Activated naive CD8-positive, alpha-beta T cell treated with anti-CD3 and anti-CD28 coated beads, Interleukin-2, amount 50 U/mL, for 24 hours (primary cell): ENCODE results near the gene TCP11L2.

ENCODE experiments used
- ATAC-seq: fragments of 150-1000 bp; cut with Tn5 transposase; one replicate; pipeline ENCODE4 v1.10.0; 2021
- DNase-seq: peaks from one replicate; pipeline ENCODE4 v3.0.0; 2021
- H3K27ac Mint-ChIP-seq: one replicate; pipeline ENCODE4 v1.8.0; 2021; ENCODE audit warnings: mild to moderate bottlenecking, mixed read lengths
- H3K27me3 Mint-ChIP-seq: one replicate; pipeline ENCODE4 v1.8.0; 2021; ENCODE audit warnings: mixed read lengths
- H3K36me3 Mint-ChIP-seq: one replicate; pipeline ENCODE4 v1.8.0; 2021; ENCODE audit warnings: low read depth, mixed read lengths
- H3K4me1 Mint-ChIP-seq: one replicate; pipeline ENCODE4 v1.8.0; 2021; ENCODE audit warnings: mixed read lengths
- H3K4me3 Mint-ChIP-seq: one replicate; pipeline ENCODE4 v1.8.0; 2021; ENCODE audit warnings: mild to moderate bottlenecking, moderate library complexity, mixed read lengths
- H3K9me3 Mint-ChIP-seq: one replicate; pipeline ENCODE4 v1.8.0; 2021; ENCODE audit warnings: mixed read lengths

Gene TCP11L2

GRCh38 chr12:106290666-106291065 is 11.9 kb upstream of the TCP11L2 start:
- Mint-ChIP-seq H3K9me3 (no peaks in the 10 kb centered on the region), H3K27ac (no peak overlapping the region), H3K27me3 (no peaks in the 10 kb centered on the region), H3K4me3 (no peak overlapping the region), H3K4me1 (peaks cover 28% of the 10 kb centered on the region), H3K36me3 (peaks cover 3% of the 10 kb centered on the region)
- no peak for DNase-seq
- ATAC-seq, result no peak

- no peaks in the 10 kb centered on the region for H3K27me3 Mint-ChIP-seq
- peaks cover 3% of the 10 kb centered on the region for H3K36me3 Mint-ChIP-seq
- no peak for ATAC-seq
- no peaks in the 10 kb centered on the region for H3K9me3 Mint-ChIP-seq
- DNase-seq, result no peak
- no peak overlapping the region for H3K4me3 Mint-ChIP-seq
- H3K27ac Mint-ChIP-seq, result no peak overlapping the region
- H3K4me1 Mint-ChIP-seq, result peaks cover 21% of the 10 kb centered on the region
Observed at GRCh38 chr12:106291342-106291741, 11.2 kb upstream of the TCP11L2 start.

GRCh38 chr12:106292339-106292738 is 10.2 kb upstream of the TCP11L2 start:
- H3K4me3 Mint-ChIP-seq, result no peak overlapping the region
- H3K36me3 Mint-ChIP-seq, result peaks cover 3% of the 10 kb centered on the region
- H3K9me3 Mint-ChIP-seq, result no peaks in the 10 kb centered on the region
- DNase-seq (no peak), ATAC-seq (no peak)
- no peak overlapping the region for H3K27ac Mint-ChIP-seq
- no peaks in the 10 kb centered on the region for H3K27me3 Mint-ChIP-seq
- peaks cover 22% of the 10 kb centered on the region for H3K4me1 Mint-ChIP-seq

- H3K4me3 Mint-ChIP-seq, result no peak overlapping the region
- no peaks in the 10 kb centered on the region for H3K36me3 Mint-ChIP-seq
- no peaks in the 10 kb centered on the region for H3K27me3 Mint-ChIP-seq
- peaks cover 15% of the 10 kb centered on the region for H3K4me1 Mint-ChIP-seq
- no peak overlapping the region for H3K27ac Mint-ChIP-seq
- no peaks in the 10 kb centered on the region for H3K9me3 Mint-ChIP-seq
- DNase-seq, result no peak
- ATAC-seq, result no peak
Observed at GRCh38 chr12:106296179-106296877, 6.2 kb upstream of the TCP11L2 start.

- Mint-ChIP-seq H3K27ac (no peak overlapping the region), H3K4me3 (no peak overlapping the region), H3K9me3 (no peaks in the 10 kb centered on the region), H3K27me3 (no peaks in the 10 kb centered on the region), H3K4me1 (peaks cover 22% of the 10 kb centered on the region), H3K36me3 (no peaks in the 10 kb centered on the region)
- DNase-seq, result no peak
- no peak for ATAC-seq
Observed at GRCh38 chr12:106297075-106297474, 5.5 kb upstream of the TCP11L2 start.

GRCh38 chr12:106297681-106298080 is 4.9 kb upstream of the TCP11L2 start:
- DNase-seq, result no peak
- ATAC-seq, result no peak
- H3K4me3 Mint-ChIP-seq, result no peak overlapping the region
- H3K27me3 Mint-ChIP-seq, result no peaks in the 10 kb centered on the region
- H3K27ac Mint-ChIP-seq, result no peak overlapping the region
- no peaks in the 10 kb centered on the region for H3K36me3 Mint-ChIP-seq
- H3K9me3 Mint-ChIP-seq, result no peaks in the 10 kb centered on the region
- peaks cover 24% of the 10 kb centered on the region for H3K4me1 Mint-ChIP-seq

- Mint-ChIP-seq H3K9me3 (no peaks in the 10 kb centered on the region), H3K27ac (no peak overlapping the region), H3K36me3 (no peaks in the 10 kb centered on the region), H3K27me3 (no peaks in the 10 kb centered on the region), H3K4me3 (no peak overlapping the region), H3K4me1 (peaks cover 33% of the 10 kb centered on the region)
- DNase-seq, result no peak
- ATAC-seq, result no peak
Observed at GRCh38 chr12:106299202-106299774, 3.2 kb upstream of the TCP11L2 start.

GRCh38 chr12:106300761-106301160 is 1.8 kb upstream of the TCP11L2 start:
- H3K4me1 Mint-ChIP-seq, result peaks cover 48% of the 10 kb centered on the region
- no peaks in the 10 kb centered on the region for H3K27me3 Mint-ChIP-seq
- no peak for ATAC-seq
- no peak for DNase-seq
- H3K27ac Mint-ChIP-seq, result no peak overlapping the region
- H3K36me3 Mint-ChIP-seq, result no peaks in the 10 kb centered on the region
- no peak overlapping the region for H3K4me3 Mint-ChIP-seq
- no peaks in the 10 kb centered on the region for H3K9me3 Mint-ChIP-seq

GRCh38 chr12:106301241-106301610 is 1.3 kb upstream of the TCP11L2 start:
- Mint-ChIP-seq H3K4me3 (peak overlapping the region; percentile 86), H3K27ac (peak overlapping the region; percentile 85), H3K9me3 (no peaks in the 10 kb centered on the region), H3K27me3 (no peaks in the 10 kb centered on the region), H3K36me3 (no peaks in the 10 kb centered on the region), H3K4me1 (peaks cover 53% of the 10 kb centered on the region)
- no peak for DNase-seq
- ATAC-seq, result no peak

- H3K27ac Mint-ChIP-seq, result peak overlapping the region; percentile 85
- DNase-seq (peak; percentile 49), ATAC-seq (peak; percentile 42)
- H3K4me1 Mint-ChIP-seq, result peaks cover 57% of the 10 kb centered on the region
- H3K4me3 Mint-ChIP-seq, result peak overlapping the region; percentile 86
- H3K27me3 Mint-ChIP-seq, result no peaks in the 10 kb centered on the region
- H3K36me3 Mint-ChIP-seq, result no peaks in the 10 kb centered on the region
- H3K9me3 Mint-ChIP-seq, result no peaks in the 10 kb centered on the region
Observed at GRCh38 chr12:106301611-106302321, 767 bp upstream of the TCP11L2 start.

- Mint-ChIP-seq H3K4me3 (peak overlapping the region; percentile 86), H3K4me1 (peaks cover 63% of the 10 kb centered on the region), H3K9me3 (no peaks in the 10 kb centered on the region), H3K27ac (peak overlapping the region; percentile 82), H3K36me3 (no peaks in the 10 kb centered on the region), H3K27me3 (no peaks in the 10 kb centered on the region)
- ATAC-seq (peak; percentile 50), DNase-seq (peak; percentile 78)
Observed at GRCh38 chr12:106303202-106303820, 778 bp downstream of the TCP11L2 start.

GRCh38 chr12:106304001-106304421 is 1.5 kb downstream of the TCP11L2 start:
- Mint-ChIP-seq H3K9me3 (no peaks in the 10 kb centered on the region), H3K36me3 (no peaks in the 10 kb centered on the region), H3K27me3 (no peaks in the 10 kb centered on the region), H3K4me1 (peaks cover 70% of the 10 kb centered on the region), H3K4me3 (peak overlapping the region; percentile 86), H3K27ac (peak overlapping the region; percentile 82)
- DNase-seq (no peak), ATAC-seq (no peak)

GRCh38 chr12:106304797-106305196 is 2.3 kb downstream of the TCP11L2 start:
- no peak overlapping the region for H3K4me3 Mint-ChIP-seq
- H3K4me1 Mint-ChIP-seq, result peaks cover 76% of the 10 kb centered on the region
- no peaks in the 10 kb centered on the region for H3K36me3 Mint-ChIP-seq
- DNase-seq, result no peak
- H3K9me3 Mint-ChIP-seq, result no peaks in the 10 kb centered on the region
- H3K27me3 Mint-ChIP-seq, result no peaks in the 10 kb centered on the region
- no peak for ATAC-seq
- peak overlapping the region; percentile 13 for H3K27ac Mint-ChIP-seq

GRCh38 chr12:106305376-106305775 is 2.8 kb downstream of the TCP11L2 start:
- peaks cover 82% of the 10 kb centered on the region for H3K4me1 Mint-ChIP-seq
- no peak overlapping the region for H3K4me3 Mint-ChIP-seq
- ATAC-seq, result no peak
- H3K27ac Mint-ChIP-seq, result peak overlapping the region; percentile 13
- DNase-seq, result no peak
- no peaks in the 10 kb centered on the region for H3K36me3 Mint-ChIP-seq
- H3K9me3 Mint-ChIP-seq, result no peaks in the 10 kb centered on the region
- no peaks in the 10 kb centered on the region for H3K27me3 Mint-ChIP-seq

GRCh38 chr12:106307181-106307580 is 4.6 kb downstream of the TCP11L2 start:
- Mint-ChIP-seq H3K27ac (peak overlapping the region; percentile 15), H3K27me3 (no peaks in the 10 kb centered on the region), H3K36me3 (no peaks in the 10 kb centered on the region), H3K4me1 (peaks cover 80% of the 10 kb centered on the region), H3K9me3 (no peaks in the 10 kb centered on the region), H3K4me3 (no peak overlapping the region)
- ATAC-seq, result no peak
- DNase-seq, result no peak
